HK-2 (cell line): ENCODE measurements around the gene PALS1.
"Not testable (repeated sequence)": the region's sequence is repeated elsewhere in the genome, so short reads cannot be mapped to it uniquely, and the experiment has no call there.

Experiments used
- DNase-seq: peaks from one replicate; pipeline ENCODE4 v3.0.0-alpha.2; 2018; ENCODE audit not compliant: unreplicated experiment

The PALS1 gene

GRCh38 chr14:67260965-67261364 is 19.7 kb downstream of the PALS1 start:
- DNase-seq = no peak

GRCh38 chr14:67263499-67264149 is 22.4 kb downstream of the PALS1 start:
- no peak for DNase-seq

- no peak for DNase-seq
These were observed 23.9 kb downstream of the PALS1 start for GRCh38 chr14:67265131-67265530.

- DNase-seq = no peak
These were observed 26.5 kb downstream of the PALS1 start for GRCh38 chr14:67267576-67268328.

- no peak for DNase-seq
These were observed 27.4 kb downstream of the PALS1 start for GRCh38 chr14:67268426-67269150.

- DNase-seq = no peak
These were observed 28.2 kb downstream of the PALS1 start for GRCh38 chr14:67269298-67270060.

GRCh38 chr14:67270145-67270753 is 29.0 kb downstream of the PALS1 start:
- no peak for DNase-seq

GRCh38 chr14:67270933-67271332 is 29.7 kb downstream of the PALS1 start:
- DNase-seq = no peak

GRCh38 chr14:67273281-67273680 is 32.0 kb downstream of the PALS1 start:
- DNase-seq = not testable (repeated sequence)

- DNase-seq = no peak
These were observed 34.9 kb downstream of the PALS1 start for GRCh38 chr14:67276131-67276530.

GRCh38 chr14:67280506-67280905 is 39.3 kb downstream of the PALS1 start:
- no peak for DNase-seq

- no peak for DNase-seq
These were observed 44.7 kb downstream of the PALS1 start for GRCh38 chr14:67285876-67286452.
